K562 (cell line): ENCODE results near the gene PFAS. TPM values are rescaled to one million over a fixed set of nuclear protein-coding genes. Genes with fewer than 3 reads are reported as not detected.

Experiments
- DMBX1 ChIP-seq: fragments of 250-450 bp; sonication (Bioruptor Pico); IDR thresholded peaks from 2 replicates; pipeline ENCODE4 v1.8.0; 2022; ENCODE audit warnings: inconsistent platforms, mild to moderate bottlenecking, moderate library complexity, borderline replicate concordance
- FOXK1 ChIP-seq: sonication (generic); formaldehyde crosslinking; IDR thresholded peaks from 2 replicates; pipeline ENCODE4 v1.8.0; 2022; ENCODE audit warnings: missing genetic modification reagents, mild to moderate bottlenecking, borderline replicate concordance
- GTF2A2 ChIP-seq: IDR thresholded peaks from 2 replicates; pipeline ENCODE4 v1.6.1; 2016; ENCODE audit warnings: mild to moderate bottlenecking, missing genetic modification characterization, missing compliant biosample characterization
- PRMT5 ChIP-seq: sonication (generic); formaldehyde crosslinking; IDR thresholded peaks from 2 replicates; pipeline ENCODE4 v1.5.0; 2020; ENCODE audit warnings: missing genetic modification reagents
- RNF2 ChIP-seq: sonication (generic); IDR thresholded peaks from 2 replicates; pipeline ENCODE4 v1.6.1; 2016
- TCF7 ChIP-seq: sonication (generic); IDR thresholded peaks from 2 replicates; pipeline ENCODE4 v1.6.1; 2016; ENCODE audit warnings: antibody characterized with exemption, borderline replicate concordance
- TOE1 ChIP-seq, 2 experiments: fragments of 450-650 bp in 1 of 2; sonication (generic) in 1 of 2; formaldehyde crosslinking in 1 of 2; IDR thresholded peaks; 2 replicates each; pipeline versions ENCODE4 v1.7.1 to v1.8.0; 2016 to 2022; ENCODE audit warnings: borderline replicate concordance in 2 of 2, mild to moderate bottlenecking in 2 of 2, antibody characterized with exemption in 1 of 2, inconsistent platforms in 1 of 2, low read depth in 1 of 2, missing genetic modification reagents in 1 of 2, moderate library complexity in 1 of 2
- ZKSCAN3 ChIP-seq: fragments of 250-450 bp; sonication (Bioruptor Pico); IDR thresholded peaks from 2 replicates; pipeline ENCODE4 v1.4.0; 2020
- ZKSCAN8 ChIP-seq: fragments of 200-800 bp; sonication (Bioruptor generic); IDR thresholded peaks from 2 replicates; pipeline ENCODE4 v1.6.1; 2016; ENCODE audit warnings: missing genetic modification characterization, missing compliant biosample characterization
- ZNF121 ChIP-seq: sonication (generic); formaldehyde crosslinking; conservative IDR thresholded peaks from 2 replicates; pipeline ENCODE4 v1.8.0; 2022; ENCODE audit warnings: missing genetic modification reagents
- polyA plus RNA-seq, 8 experiments: library from polyadenylated mRNA; depleted of rRNA in 4 of 8; stranded (reverse) in 5 of 8; unstranded in 3 of 8; fragments of >200 nt; fragmentation: Nextera tagmentation in 2 of 8; fragmentation: Illumina TruSeq in 1 of 8; extraction: Ambion mirVana in 2 of 8; extraction: Trizol in 1 of 8; gene quantifications; 2 replicates each; pipeline versions ENCODE4 v1.2.1 to v1.2.3, GENCODE V29; 2011 to 2014; ENCODE audit warnings: inconsistent platforms in 1 of 8, missing spikeins in 1 of 8
- total RNA-seq, 7 experiments: library from RNA; depleted of rRNA in 6 of 7; stranded (reverse); fragments of >200 nt in 6 of 7; fragmentation: Illumina TruSeq in 2 of 7; extraction: Trizol in 2 of 7; gene quantifications; 2 replicates each; pipeline versions ENCODE4 v1.2.1 to v1.2.3, GENCODE V29; 2011 to 2021; ENCODE audit warnings: low replicate concordance in 1 of 7
- TF ChIP-seq, protein P1 (sequence below): fragments of 450-650 bp; conservative IDR thresholded peaks from 2 replicates; pipeline ENCODE4 v1.6.1; 2016; ENCODE audit warnings: missing genetic modification characterization, low read depth, mild to moderate bottlenecking, missing compliant biosample characterization, moderate library complexity
- TF ChIP-seq, protein P2 (sequence below), 2 experiments: IDR thresholded peaks in 1 of 2; conservative IDR thresholded peaks in 1 of 2; 2 replicates each; pipeline ENCODE4 v1.6.1; 2016; ENCODE audit warnings: low read depth in 2 of 2, mild to moderate bottlenecking in 1 of 2, missing compliant biosample characterization in 1 of 2, missing genetic modification characterization in 1 of 2, moderate library complexity in 1 of 2
- TF ChIP-seq, protein P3 (sequence below): fragments of 450-650 bp; IDR thresholded peaks from 2 replicates; pipeline ENCODE4 v1.6.1; 2017; ENCODE audit warnings: antibody characterized with exemption, mild to moderate bottlenecking

Gene PFAS
- total and polyA plus RNA-seq, 9 of the 15 experiments (the other 6 are each of a cell fraction or from before 2014, with no cell fraction given): 11.6 to 131 (median 43.9) TPM

- TF ChIP-seq TOE1 (IDR thresholded peaks at IDR 0.05; ENCODE audit: borderline replicate concordance): peak; percentile 57; the same call in 1 of the 2 replicates
- TF ChIP-seq TOE1 (CRISPR knock-in tag; IDR thresholded peaks at IDR 0.05; ENCODE audit: borderline replicate concordance, low read depth): no peak
- TF ChIP-seq, protein P1, sequence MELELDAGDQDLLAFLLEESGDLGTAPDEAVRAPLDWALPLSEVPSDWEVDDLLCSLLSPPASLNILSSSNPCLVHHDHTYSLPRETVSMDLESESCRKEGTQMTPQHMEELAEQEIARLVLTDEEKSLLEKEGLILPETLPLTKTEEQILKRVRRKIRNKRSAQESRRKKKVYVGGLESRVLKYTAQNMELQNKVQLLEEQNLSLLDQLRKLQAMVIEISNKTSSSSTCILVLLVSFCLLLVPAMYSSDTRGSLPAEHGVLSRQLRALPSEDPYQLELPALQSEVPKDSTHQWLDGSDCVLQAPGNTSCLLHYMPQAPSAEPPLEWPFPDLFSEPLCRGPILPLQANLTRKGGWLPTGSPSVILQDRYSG (tag): peak; percentile 77
- TF ChIP-seq ZKSCAN3 (CRISPR knock-in tag): 0 out of 2 replicates have a peak, but pooled peaks have one; percentile 33
- TF ChIP-seq RNF2: 0 out of 2 replicates have a peak, but pooled peaks have one; percentile 39
- peak; percentile 56; the same call in 1 of the 2 replicates for TF ChIP-seq DMBX1 (CRISPR knock-in tag)
- TF ChIP-seq, protein P2, sequence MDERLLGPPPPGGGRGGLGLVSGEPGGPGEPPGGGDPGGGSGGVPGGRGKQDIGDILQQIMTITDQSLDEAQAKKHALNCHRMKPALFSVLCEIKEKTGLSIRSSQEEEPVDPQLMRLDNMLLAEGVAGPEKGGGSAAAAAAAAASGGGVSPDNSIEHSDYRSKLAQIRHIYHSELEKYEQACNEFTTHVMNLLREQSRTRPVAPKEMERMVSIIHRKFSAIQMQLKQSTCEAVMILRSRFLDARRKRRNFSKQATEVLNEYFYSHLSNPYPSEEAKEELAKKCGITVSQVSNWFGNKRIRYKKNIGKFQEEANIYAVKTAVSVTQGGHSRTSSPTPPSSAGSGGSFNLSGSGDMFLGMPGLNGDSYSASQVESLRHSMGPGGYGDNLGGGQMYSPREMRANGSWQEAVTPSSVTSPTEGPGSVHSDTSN (CRISPR knock-in tag; IDR thresholded peaks at IDR 0.05; ENCODE audit: low read depth): no peak
- TF ChIP-seq, protein P2 (tag; conservative IDR thresholded peaks at IDR 0.05; ENCODE audit: low read depth): no peak
- no peak for TF ChIP-seq TCF7
- no peak for TF ChIP-seq PRMT5 (CRISPR knock-in tag)
- TF ChIP-seq, protein P3, sequence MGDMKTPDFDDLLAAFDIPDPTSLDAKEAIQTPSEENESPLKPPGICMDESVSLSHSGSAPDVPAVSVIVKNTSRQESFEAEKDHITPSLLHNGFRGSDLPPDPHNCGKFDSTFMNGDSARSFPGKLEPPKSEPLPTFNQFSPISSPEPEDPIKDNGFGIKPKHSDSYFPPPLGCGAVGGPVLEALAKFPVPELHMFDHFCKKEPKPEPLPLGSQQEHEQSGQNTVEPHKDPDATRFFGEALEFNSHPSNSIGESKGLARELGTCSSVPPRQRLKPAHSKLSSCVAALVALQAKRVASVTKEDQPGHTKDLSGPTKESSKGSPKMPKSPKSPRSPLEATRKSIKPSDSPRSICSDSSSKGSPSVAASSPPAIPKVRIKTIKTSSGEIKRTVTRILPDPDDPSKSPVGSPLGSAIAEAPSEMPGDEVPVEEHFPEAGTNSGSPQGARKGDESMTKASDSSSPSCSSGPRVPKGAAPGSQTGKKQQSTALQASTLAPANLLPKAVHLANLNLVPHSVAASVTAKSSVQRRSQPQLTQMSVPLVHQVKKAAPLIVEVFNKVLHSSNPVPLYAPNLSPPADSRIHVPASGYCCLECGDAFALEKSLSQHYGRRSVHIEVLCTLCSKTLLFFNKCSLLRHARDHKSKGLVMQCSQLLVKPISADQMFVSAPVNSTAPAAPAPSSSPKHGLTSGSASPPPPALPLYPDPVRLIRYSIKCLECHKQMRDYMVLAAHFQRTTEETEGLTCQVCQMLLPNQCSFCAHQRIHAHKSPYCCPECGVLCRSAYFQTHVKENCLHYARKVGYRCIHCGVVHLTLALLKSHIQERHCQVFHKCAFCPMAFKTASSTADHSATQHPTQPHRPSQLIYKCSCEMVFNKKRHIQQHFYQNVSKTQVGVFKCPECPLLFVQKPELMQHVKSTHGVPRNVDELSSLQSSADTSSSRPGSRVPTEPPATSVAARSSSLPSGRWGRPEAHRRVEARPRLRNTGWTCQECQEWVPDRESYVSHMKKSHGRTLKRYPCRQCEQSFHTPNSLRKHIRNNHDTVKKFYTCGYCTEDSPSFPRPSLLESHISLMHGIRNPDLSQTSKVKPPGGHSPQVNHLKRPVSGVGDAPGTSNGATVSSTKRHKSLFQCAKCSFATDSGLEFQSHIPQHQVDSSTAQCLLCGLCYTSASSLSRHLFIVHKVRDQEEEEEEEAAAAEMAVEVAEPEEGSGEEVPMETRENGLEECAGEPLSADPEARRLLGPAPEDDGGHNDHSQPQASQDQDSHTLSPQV: peak; percentile 84
- no peak for TF ChIP-seq GTF2A2 (tag)
- TF ChIP-seq FOXK1 (CRISPR knock-in tag): 0 out of 2 replicates have a peak, but pooled peaks have one; percentile 22
- no peak for TF ChIP-seq ZKSCAN8
- no peak for TF ChIP-seq ZNF121 (CRISPR knock-in tag)
These were observed 25.5 kb upstream of the PFAS start (continued) for GRCh38 chr17:8223356-8224126.
